ENCODE results near the gene CRB2. TPM values are rescaled to one million over a fixed set of nuclear protein-coding genes. Genes with fewer than 3 reads are reported as not detected.

The CRB2 gene
- total and polyA plus RNA-seq, 2 donors = 0.42 to 0.51 TPM

GRCh38 chr9:123359546-123359945 is 3.5 kb downstream of the CRB2 start:
- DNase-seq (ENCODE audit: extremely low spot score) = no peak
- H3K36me3 ChIP-seq (ENCODE audit: insufficient read depth) = no peaks in the 10 kb centered on the region
- no peaks in the 10 kb centered on the region for H3K4me1 ChIP-seq (ENCODE audit: insufficient read depth)
- no peak overlapping the region for H3K4me3 ChIP-seq (ENCODE audit: low read depth, low read length)
- 77% methylated on average over 3 of the region's 3 CpGs for WGBS
- no peak overlapping the region for H3K27ac ChIP-seq (ENCODE audit: low read depth)

- no peaks in the 10 kb centered on the region for H3K36me3 ChIP-seq (ENCODE audit: insufficient read depth)
- no peak overlapping the region for H3K27ac ChIP-seq (ENCODE audit: low read depth)
- H3K4me3 ChIP-seq (ENCODE audit: low read depth, low read length) = no peak overlapping the region
- H3K4me1 ChIP-seq (ENCODE audit: insufficient read depth) = no peaks in the 10 kb centered on the region
- WGBS = 33% methylated on average over 22 of the region's 22 CpGs
- no peak for DNase-seq (ENCODE audit: extremely low spot score)
These were observed 4.4 kb downstream of the CRB2 start for GRCh38 chr9:123360161-123361085.

- Histone ChIP-seq H3K36me3 (ENCODE audit: insufficient read depth) (no peaks in the 10 kb centered on the region), H3K27ac (ENCODE audit: low read depth) (no peak overlapping the region), H3K4me1 (ENCODE audit: insufficient read depth) (no peaks in the 10 kb centered on the region), H3K4me3 (ENCODE audit: low read depth, low read length) (no peak overlapping the region)
- 52% methylated on average over 10 of the region's 10 CpGs for WGBS
- no peak for DNase-seq (ENCODE audit: extremely low spot score)
These were observed 5.2 kb downstream of the CRB2 start for GRCh38 chr9:123361086-123361730.

GRCh38 chr9:123361731-123362510 is 5.9 kb downstream of the CRB2 start:
- Histone ChIP-seq H3K27ac (ENCODE audit: low read depth) (no peak overlapping the region), H3K4me1 (ENCODE audit: insufficient read depth) (no peaks in the 10 kb centered on the region), H3K4me3 (ENCODE audit: low read depth, low read length) (no peak overlapping the region), H3K36me3 (ENCODE audit: insufficient read depth) (no peaks in the 10 kb centered on the region)
- 72% methylated on average over 11 of the region's 11 CpGs for WGBS
- DNase-seq (ENCODE audit: extremely low spot score) = no peak

GRCh38 chr9:123362856-123363255 is 6.9 kb downstream of the CRB2 start:
- no peak for DNase-seq (ENCODE audit: extremely low spot score)
- Histone ChIP-seq H3K4me1 (ENCODE audit: insufficient read depth) (no peaks in the 10 kb centered on the region), H3K27ac (ENCODE audit: low read depth) (no peak overlapping the region), H3K36me3 (ENCODE audit: insufficient read depth) (no peaks in the 10 kb centered on the region), H3K4me3 (ENCODE audit: low read depth, low read length) (no peak overlapping the region)
- WGBS = 95% methylated on average over 23 of the region's 23 CpGs

- Histone ChIP-seq H3K36me3 (ENCODE audit: insufficient read depth) (no peaks in the 10 kb centered on the region), H3K4me1 (ENCODE audit: insufficient read depth) (no peaks in the 10 kb centered on the region), H3K4me3 (ENCODE audit: low read depth, low read length) (no peak overlapping the region), H3K27ac (ENCODE audit: low read depth) (no peak overlapping the region)
- 49% methylated on average over 11 of the region's 11 CpGs for WGBS
- no peak for DNase-seq (ENCODE audit: extremely low spot score)
These were observed 8.3 kb downstream of the CRB2 start for GRCh38 chr9:123364241-123364824.

GRCh38 chr9:123365287-123365880 is 9.4 kb downstream of the CRB2 start:
- no peak overlapping the region for H3K27ac ChIP-seq (ENCODE audit: low read depth)
- H3K4me1 ChIP-seq (ENCODE audit: insufficient read depth) = no peaks in the 10 kb centered on the region
- DNase-seq (ENCODE audit: extremely low spot score) = no peak
- WGBS = 90% methylated on average over 12 of the region's 12 CpGs
- H3K36me3 ChIP-seq (ENCODE audit: insufficient read depth) = no peaks in the 10 kb centered on the region
- no peak overlapping the region for H3K4me3 ChIP-seq (ENCODE audit: low read depth, low read length)

GRCh38 chr9:123365881-123366528 is 10.0 kb downstream of the CRB2 start:
- Histone ChIP-seq H3K27ac (ENCODE audit: low read depth) (no peak overlapping the region), H3K4me1 (ENCODE audit: insufficient read depth) (no peaks in the 10 kb centered on the region), H3K4me3 (ENCODE audit: low read depth, low read length) (no peak overlapping the region), H3K36me3 (ENCODE audit: insufficient read depth) (no peaks in the 10 kb centered on the region)
- no peak for DNase-seq (ENCODE audit: extremely low spot score)
- 76% methylated on average over 67 of the region's 67 CpGs for WGBS

GRCh38 chr9:123368023-123368422 is 12.0 kb downstream of the CRB2 start:
- Histone ChIP-seq H3K36me3 (ENCODE audit: insufficient read depth) (no peaks in the 10 kb centered on the region), H3K27ac (ENCODE audit: low read depth) (no peak overlapping the region), H3K4me3 (ENCODE audit: low read depth, low read length) (no peak overlapping the region), H3K4me1 (ENCODE audit: insufficient read depth) (no peaks in the 10 kb centered on the region)
- no peak for DNase-seq (ENCODE audit: extremely low spot score)
- WGBS = 83% methylated on average over 10 of the region's 10 CpGs

GRCh38 chr9:123368536-123369153 is 12.6 kb downstream of the CRB2 start:
- WGBS = 87% methylated on average over 6 of the region's 6 CpGs

GRCh38 chr9:123369296-123369695 is 13.3 kb downstream of the CRB2 start:
- H3K27ac ChIP-seq (ENCODE audit: low read depth) = no peak overlapping the region
- no peaks in the 10 kb centered on the region for H3K4me1 ChIP-seq (ENCODE audit: insufficient read depth)
- DNase-seq (ENCODE audit: extremely low spot score) = no peak
- no peak overlapping the region for H3K4me3 ChIP-seq (ENCODE audit: low read depth, low read length)
- WGBS = 86% methylated on average over 3 of the region's 3 CpGs
- H3K36me3 ChIP-seq (ENCODE audit: insufficient read depth) = no peaks in the 10 kb centered on the region

More at GRCh38 chr9:123368536-123369153, 12.6 kb downstream of the CRB2 start:
- Histone ChIP-seq H3K4me1 (ENCODE audit: insufficient read depth) (no peaks in the 10 kb centered on the region), H3K36me3 (ENCODE audit: insufficient read depth) (no peaks in the 10 kb centered on the region), H3K27ac (ENCODE audit: low read depth) (no peak overlapping the region), H3K4me3 (ENCODE audit: low read depth, low read length) (no peak overlapping the region)
- DNase-seq (ENCODE audit: extremely low spot score) = no peak

GRCh38 chr9:123370108-123370507 is 14.1 kb downstream of the CRB2 start:
- no peak overlapping the region for H3K4me3 ChIP-seq (ENCODE audit: low read depth, low read length)
- DNase-seq (ENCODE audit: extremely low spot score) = no peak
- no peak overlapping the region for H3K27ac ChIP-seq (ENCODE audit: low read depth)
- no peaks in the 10 kb centered on the region for H3K36me3 ChIP-seq (ENCODE audit: insufficient read depth)
- 97% methylated on average over 13 of the region's 13 CpGs for whole genome bisulfite sequencing
- no peaks in the 10 kb centered on the region for H3K4me1 ChIP-seq (ENCODE audit: insufficient read depth)
